GM23248 (cell line): ENCODE results near the gene CDKN2AIP. TPM values are rescaled to one million over a fixed set of nuclear protein-coding genes. Genes with fewer than 3 reads are reported as not detected.
A peak's percentile ranks its signal among the peaks of the same experiment; 100 is the strongest.

Source experiments
- DNase-seq: peaks from one replicate; pipeline ENCODE4 v3.0.0-alpha.2; 2015
- H2AFZ ChIP-seq: fragments of 200-600 bp; sonication (generic); 2 replicates; pipeline ENCODE4 v1.6.1; 2016; ENCODE audit warnings: antibody characterized with exemption
- H3F3A ChIP-seq: fragments of 200-600 bp; sonication (generic); 2 replicates; pipeline ENCODE4 v1.6.1; 2016; ENCODE audit warnings: mild to moderate bottlenecking, antibody characterized with exemption, mixed run types; ENCODE audit not compliant: insufficient read depth
- H3K27ac ChIP-seq: fragments of 200-600 bp; sonication (generic); 2 replicates; pipeline ENCODE4 v1.5.1; 2016; ENCODE audit warnings: mild to moderate bottlenecking
- H3K27me3 ChIP-seq: fragments of 200-600 bp; sonication (generic); replicated peaks from 2 replicates; pipeline ENCODE4 v1.6.1; 2016; ENCODE audit warnings: mild to moderate bottlenecking; ENCODE audit not compliant: insufficient read depth
- H3K36me3 ChIP-seq: fragments of 200-600 bp; sonication (generic); 2 replicates; pipeline ENCODE4 v1.6.1; 2016; ENCODE audit warnings: low read depth, mild to moderate bottlenecking
- H3K4me1 ChIP-seq: fragments of 200-600 bp; sonication (generic); 2 replicates; pipeline ENCODE4 v1.6.1; 2016; ENCODE audit warnings: mild to moderate bottlenecking; ENCODE audit not compliant: insufficient read depth
- H3K4me2 ChIP-seq: fragments of 200-600 bp; sonication (generic); one replicate; pipeline ENCODE4 v1.6.1; 2016; ENCODE audit warnings: mild to moderate bottlenecking; ENCODE audit not compliant: unreplicated experiment
- H3K4me3 ChIP-seq: fragments of 200-600 bp; sonication (generic); 2 replicates; pipeline ENCODE4 v1.5.1; 2016; ENCODE audit warnings: mild to moderate bottlenecking
- H3K79me2 ChIP-seq: fragments of 200-600 bp; sonication (generic); 2 replicates; pipeline ENCODE4 v1.6.1; 2016; ENCODE audit warnings: mild to moderate bottlenecking; ENCODE audit not compliant: insufficient read depth
- H3K9ac ChIP-seq: fragments of 200-600 bp; sonication (generic); 2 replicates; pipeline ENCODE4 v1.6.1; 2016; ENCODE audit warnings: mild to moderate bottlenecking
- H3K9me2 ChIP-seq: fragments of 200-600 bp; sonication (generic); 2 replicates; pipeline ENCODE4 v1.6.1; 2016; ENCODE audit warnings: mixed run types, mild to moderate bottlenecking, moderate library complexity; ENCODE audit not compliant: insufficient read depth
- H3K9me3 ChIP-seq: fragments of 200-600 bp; sonication (generic); one replicate; pipeline ENCODE4 v1.6.1; 2017; ENCODE audit warnings: low read depth
- H4K20me1 ChIP-seq: fragments of 200-600 bp; sonication (generic); 2 replicates; pipeline ENCODE4 v1.6.0; 2016; ENCODE audit not compliant: insufficient read depth
- EZH2 ChIP-seq: fragments of 200-600 bp; sonication (generic); IDR thresholded peaks from 2 replicates; pipeline ENCODE4 v1.6.1; 2018; ENCODE audit warnings: antibody characterized with exemption, mild to moderate bottlenecking; ENCODE audit not compliant: insufficient read depth, poor library complexity, severe bottlenecking
- EZH2phosphoT487 ChIP-seq: fragments of 200-600 bp; sonication (generic); IDR thresholded peaks from 2 replicates; pipeline ENCODE4 v1.6.1; 2018; ENCODE audit warnings: antibody characterized with exemption, moderate library complexity, mild to moderate bottlenecking, low read depth; ENCODE audit not compliant: insufficient read depth
- WGBS, 2 experiments: methylation state at CpG; one replicate each; pipeline ENCODE4 v1.1.6; 2015 to 2017; ENCODE audit warnings: low lambda C conversion rate in 2 of 2, low coverage in 1 of 2; ENCODE audit errors: missing lambda C conversion rate in 2 of 2; 5-methylcytosine and 5-hydroxymethylcytosine counted together
- in situ Hi-C: fragments of 300-500 bp; cut with MboI; formaldehyde crosslinking; loops from 2 replicates; pipeline ENCODE4 v1.15.0; 2020
- polyA plus RNA-seq: library from polyadenylated mRNA; unstranded; fragments of >200 nt; fragmentation: Nextera tagmentation; extraction: Ambion mirVana; gene quantifications from 2 replicates; pipeline ENCODE4 v1.2.1, GENCODE V29; 2016
- total RNA-seq: library from RNA; depleted of rRNA; stranded (reverse); fragments of >200 nt; shearing (Covaris generic); gene quantifications from 2 replicates; pipeline ENCODE4 v1.2.3, GENCODE V29; 2014

Gene CDKN2AIP
- total and polyA plus RNA-seq, 2 experiments from 2014 or later: 14.6 to 18.7 TPM

GRCh38 chr4:183483997-183484396 lies 39.6 kb downstream of the CDKN2AIP start:
- Histone ChIP-seq H3K4me2 (no peak overlapping the region), H3K79me2 (no peaks in the 10 kb centered on the region), H3K27ac (no peak overlapping the region), H3K27me3 (no peaks in the 10 kb centered on the region), H3K36me3 (no peaks in the 10 kb centered on the region), H2AFZ (no peak overlapping the region), H3K9me2 (no peaks in the 10 kb centered on the region), H3K4me1 (peaks cover 4% of the 10 kb centered on the region), H3F3A (peaks cover 6% of the 10 kb centered on the region; the same call in 1 of the 2 replicates), H3K9ac (no peak overlapping the region), H3K4me3 (no peak overlapping the region), H4K20me1 (no peaks in the 10 kb centered on the region), H3K9me3 (no peaks in the 10 kb centered on the region)
- in situ Hi-C loops: no loop called here
- TF ChIP-seq EZH2phosphoT487 (no peak), EZH2 (no peak)
- DNase-seq: no peak
- 94 to 96% methylated on average over 7 of the region's 7 CpGs for WGBS, 2 experiments

- H3F3A ChIP-seq: 0 out of 2 replicates have a peak, but pooled peaks cover 6% of the 10 kb centered on the region
- in situ Hi-C loops: no loop called here
- no peaks in the 10 kb centered on the region for H3K79me2 ChIP-seq
- no peaks in the 10 kb centered on the region for H3K9me3 ChIP-seq
- no peaks in the 10 kb centered on the region for H3K4me1 ChIP-seq
- peak; percentile 82 for DNase-seq
- H3K9me2 ChIP-seq: no peaks in the 10 kb centered on the region
- H3K4me3 ChIP-seq: no peak overlapping the region
- no peak for TF ChIP-seq EZH2phosphoT487
- TF ChIP-seq EZH2: no peak
- H3K27ac ChIP-seq: peak overlapping the region; percentile 71
- 32 to 33% methylated on average over 11 of the region's 11 CpGs for whole genome bisulfite sequencing, 2 experiments
- no peak overlapping the region for H3K4me2 ChIP-seq
- H3K9ac ChIP-seq: peak overlapping the region; percentile 34; the same call in 1 of the 2 replicates
- H2AFZ ChIP-seq: no peak overlapping the region
- H3K36me3 ChIP-seq: no peaks in the 10 kb centered on the region
- H3K27me3 ChIP-seq: no peaks in the 10 kb centered on the region
- no peaks in the 10 kb centered on the region for H4K20me1 ChIP-seq
These were observed 41.1 kb downstream of the CDKN2AIP start for GRCh38 chr4:183485411-183486160.

GRCh38 chr4:183492791-183493222 lies 48.4 kb downstream of the CDKN2AIP start:
- Histone ChIP-seq H3K79me2 (no peaks in the 10 kb centered on the region), H4K20me1 (no peaks in the 10 kb centered on the region), H3K4me3 (no peak overlapping the region), H3K27ac (peak overlapping the region; percentile 66), H3K4me2 (peak overlapping the region; percentile 88), H3K36me3 (peaks cover 4% of the 10 kb centered on the region; the same call in 1 of the 2 replicates), H2AFZ (peak overlapping the region; percentile 60), H3F3A (peaks cover 39% of the 10 kb centered on the region), H3K9me3 (no peaks in the 10 kb centered on the region), H3K27me3 (no peaks in the 10 kb centered on the region), H3K9me2 (no peaks in the 10 kb centered on the region), H3K4me1 (peaks cover 16% of the 10 kb centered on the region), H3K9ac (peak overlapping the region; percentile 7; the same call in 1 of the 2 replicates)
- WGBS, 2 experiments: 16 to 23% methylated on average over 3 of the region's 3 CpGs
- in situ Hi-C loops: no loop called here
- TF ChIP-seq EZH2 (no peak), EZH2phosphoT487 (no peak)
- peak; percentile 89 for DNase-seq

- peaks cover 39% of the 10 kb centered on the region for H3F3A ChIP-seq
- no peak for DNase-seq
- in situ Hi-C loops: no loop called here
- H4K20me1 ChIP-seq: no peaks in the 10 kb centered on the region
- WGBS, 2 experiments: 71 to 72% methylated on average over 3 of the region's 3 CpGs
- peak overlapping the region; percentile 60 for H2AFZ ChIP-seq
- peak overlapping the region; percentile 66 for H3K27ac ChIP-seq
- peak overlapping the region; percentile 88 for H3K4me2 ChIP-seq
- H3K4me1 ChIP-seq: peaks cover 16% of the 10 kb centered on the region
- H3K9ac ChIP-seq: peak overlapping the region; percentile 7; the same call in 1 of the 2 replicates
- no peaks in the 10 kb centered on the region for H3K27me3 ChIP-seq
- peaks cover 4% of the 10 kb centered on the region; the same call in 1 of the 2 replicates for H3K36me3 ChIP-seq
- no peaks in the 10 kb centered on the region for H3K79me2 ChIP-seq
- TF ChIP-seq EZH2phosphoT487 (no peak), EZH2 (no peak)
- no peaks in the 10 kb centered on the region for H3K9me3 ChIP-seq
- no peaks in the 10 kb centered on the region for H3K9me2 ChIP-seq
- no peak overlapping the region for H3K4me3 ChIP-seq
These were observed 48.8 kb downstream of the CDKN2AIP start for GRCh38 chr4:183493246-183493645.
